Parathyroid adenoma (tissue), 2 donors: ENCODE results near the gene CPA4.

Experiments
- H2AFZ ChIP-seq: fragments of 300-600 bp; sonication (generic); one replicate; pipeline ENCODE4 v1.7.0; 2017; ENCODE audit warnings: antibody characterized with exemption, mild to moderate bottlenecking
- H3K27ac ChIP-seq: fragments of 300-600 bp; sonication (generic); one replicate; pipeline ENCODE4 v1.7.0; 2017
- H3K27me3 ChIP-seq: fragments of 300-600 bp; sonication (generic); one replicate; pipeline ENCODE4 v1.7.0; 2017; ENCODE audit warnings: low read length; ENCODE audit not compliant: control insufficient read depth, insufficient read depth
- H3K36me3 ChIP-seq: fragments of 300-600 bp; sonication (generic); one replicate; pipeline ENCODE4 v1.7.0; 2017; ENCODE audit warnings: low read length; ENCODE audit not compliant: control insufficient read depth, insufficient read depth
- H3K4me1 ChIP-seq: fragments of 300-600 bp; sonication (generic); one replicate; pipeline ENCODE4 v1.7.0; 2017; ENCODE audit warnings: control low read depth
- H3K4me2 ChIP-seq: fragments of 300-600 bp; sonication (generic); one replicate; pipeline ENCODE4 v1.7.0; 2017; ENCODE audit warnings: low read length
- H3K4me3 ChIP-seq: fragments of 300-600 bp; sonication (generic); one replicate; pipeline ENCODE4 v1.7.0; 2017; ENCODE audit warnings: low read depth, low read length
- H3K79me2 ChIP-seq: fragments of 300-600 bp; sonication (generic); one replicate; pipeline ENCODE4 v1.7.0; 2017; ENCODE audit warnings: control low read depth
- H3K9ac ChIP-seq: fragments of 300-600 bp; sonication (generic); one replicate; pipeline ENCODE4 v1.7.0; 2017; ENCODE audit warnings: mild to moderate bottlenecking
- H3K9me3 ChIP-seq: fragments of 300-600 bp; sonication (generic); one replicate; pipeline ENCODE4 v1.7.0; 2017; ENCODE audit warnings: low read length; ENCODE audit not compliant: control insufficient read depth
- CTCF ChIP-seq: fragments of 300-600 bp; sonication (generic); IDR thresholded peaks from one replicate; pipeline ENCODE4 v1.7.0; 2017; ENCODE audit warnings: antibody characterized with exemption, mild to moderate bottlenecking
- donor health status: primary hyperparathyroidism.

CPA4 gene

DNA sequence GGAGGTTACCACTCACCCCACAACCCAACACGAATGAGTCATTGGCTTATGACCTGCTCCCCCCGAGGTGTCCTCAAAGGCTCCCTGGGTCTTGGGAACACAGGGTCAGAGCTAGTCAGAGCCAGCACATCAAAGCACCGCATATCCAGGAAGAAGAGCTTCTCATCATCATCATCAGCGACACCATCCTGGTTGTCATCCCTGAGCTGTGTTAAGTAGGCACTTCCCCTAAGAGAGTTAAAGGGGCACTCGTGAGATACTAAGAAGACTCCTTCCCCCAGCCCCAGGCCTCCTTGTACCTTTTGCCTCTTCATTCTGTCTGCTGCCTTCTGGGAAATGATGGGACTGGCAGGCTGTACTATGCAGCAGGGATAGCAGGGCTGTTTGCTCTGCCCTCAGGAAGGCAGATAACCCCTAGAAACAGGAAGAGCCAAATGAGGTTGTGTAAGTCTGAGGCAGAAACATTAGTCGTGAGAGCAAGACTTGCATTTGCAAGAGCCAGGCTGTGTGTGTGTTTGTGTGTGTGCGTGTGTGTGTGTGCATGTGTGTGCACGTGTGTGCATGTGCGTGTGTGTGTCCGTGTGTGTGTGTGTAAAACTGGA lies 76.2 kb downstream of the CPA4 start:
- no peak overlapping the region for H3K4me3 ChIP-seq
- no peaks in the 10 kb centered on the region for H3K79me2 ChIP-seq
- H3K27ac ChIP-seq, result no peak overlapping the region
- no peaks in the 10 kb centered on the region for H3K4me1 ChIP-seq
- no peak overlapping the region for H2AFZ ChIP-seq
- no peak overlapping the region for H3K9ac ChIP-seq
- H3K4me2 ChIP-seq, result no peak overlapping the region
- no peaks in the 10 kb centered on the region for H3K36me3 ChIP-seq
- TF ChIP-seq CTCF, result no peak
- H3K9me3 ChIP-seq, result no peaks in the 10 kb centered on the region
- no peaks in the 10 kb centered on the region for H3K27me3 ChIP-seq

DNA sequence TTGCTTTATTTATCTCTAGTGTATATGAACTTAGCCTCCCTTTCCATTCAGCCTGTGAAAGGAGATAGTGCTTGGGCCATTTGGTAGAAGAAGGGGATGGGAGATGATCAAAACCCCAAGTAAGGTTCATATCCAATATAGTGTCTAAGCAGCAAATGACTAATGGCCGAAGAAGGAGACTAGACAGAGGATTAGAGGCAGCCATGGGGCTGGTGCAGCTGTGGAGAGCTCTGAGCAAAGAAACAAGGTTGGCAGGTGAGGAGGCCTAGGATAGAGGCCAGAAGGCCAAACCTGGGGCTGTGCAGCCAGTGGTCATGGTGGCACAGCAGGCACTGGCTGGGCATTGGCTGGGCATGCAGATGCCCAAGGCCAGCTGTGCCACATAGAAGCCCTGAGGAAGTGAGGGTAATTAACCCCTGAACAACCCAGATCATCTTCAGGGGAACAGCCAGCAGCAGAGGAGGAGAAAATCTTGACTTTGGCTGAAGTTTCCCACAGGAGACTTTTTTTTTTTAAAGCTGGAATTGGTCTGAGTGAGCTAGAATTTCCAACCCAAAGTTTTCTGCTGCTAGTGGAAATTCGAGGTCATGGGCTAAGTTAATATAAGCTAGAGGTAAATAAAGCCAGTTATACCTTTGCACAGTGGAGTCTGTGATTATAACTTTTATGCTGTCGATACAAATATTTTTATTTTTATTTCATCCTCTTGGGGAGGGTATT lies 77.0 kb downstream of the CPA4 start:
- Histone ChIP-seq H3K27ac (no peak overlapping the region), H2AFZ (no peak overlapping the region), H3K4me3 (no peak overlapping the region), H3K4me1 (no peaks in the 10 kb centered on the region), H3K27me3 (no peaks in the 10 kb centered on the region), H3K4me2 (no peak overlapping the region), H3K9ac (no peak overlapping the region), H3K9me3 (no peaks in the 10 kb centered on the region), H3K36me3 (no peaks in the 10 kb centered on the region), H3K79me2 (no peaks in the 10 kb centered on the region)
- TF ChIP-seq CTCF, result no peak

DNA sequence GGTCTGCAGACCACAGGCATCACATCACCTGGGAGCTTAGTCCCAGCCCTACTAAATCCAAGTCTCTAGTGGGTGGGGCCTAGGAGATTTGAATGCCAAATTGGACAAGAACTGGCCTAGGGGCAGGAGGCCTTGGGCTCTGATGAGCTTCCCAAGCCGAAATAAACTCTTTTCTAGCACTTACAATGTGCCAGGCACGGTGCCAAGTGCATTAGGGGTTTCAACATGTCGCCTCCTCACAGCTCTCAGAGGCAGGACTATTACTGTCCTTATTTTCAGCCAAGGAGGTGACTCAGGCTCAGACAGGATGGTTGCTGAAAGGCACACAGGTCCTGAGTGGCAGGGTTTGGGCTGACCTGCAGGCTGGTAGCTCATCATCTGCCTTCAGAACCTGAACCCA lies 78.1 kb downstream of the CPA4 start:
- Histone ChIP-seq H3K4me2 (no peak overlapping the region), H2AFZ (no peak overlapping the region), H3K27ac (no peak overlapping the region)

DNA sequence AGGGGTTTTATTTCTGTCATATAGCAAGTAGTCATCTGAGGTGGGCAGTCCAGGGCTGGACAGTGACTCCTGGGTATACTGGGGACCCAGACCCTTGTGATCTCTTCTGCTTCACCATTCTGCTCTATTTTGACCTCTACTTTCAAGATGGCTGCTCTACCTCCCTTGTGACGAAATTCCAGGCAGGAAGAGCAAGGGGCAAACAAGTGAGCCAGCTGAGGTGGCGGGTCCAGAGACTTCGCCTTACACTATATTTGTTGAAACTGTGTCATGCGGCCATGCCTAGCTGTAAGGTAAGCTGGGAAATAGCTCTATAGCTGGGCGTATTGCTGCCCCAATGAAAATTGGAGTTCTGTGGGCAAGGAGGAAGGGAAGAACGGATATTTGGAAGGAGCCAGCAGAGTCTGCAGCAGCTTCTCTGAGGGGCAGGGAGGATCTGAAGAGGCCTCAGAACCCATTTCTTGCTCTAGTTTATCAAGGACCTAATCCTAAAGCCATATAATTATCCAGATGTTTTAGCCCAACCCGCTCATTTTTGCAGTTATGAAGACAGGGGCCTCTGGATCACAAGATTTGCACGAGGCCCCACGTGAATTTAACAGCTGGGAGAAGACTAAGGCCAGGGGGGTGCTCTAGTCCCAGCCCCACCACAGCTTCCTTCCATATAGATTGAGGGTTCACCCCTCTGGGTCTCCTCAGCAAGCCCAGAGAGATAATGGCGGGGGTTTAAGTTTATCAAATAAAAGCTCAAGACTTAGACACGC lies 79.6 kb downstream of the CPA4 start:
- H3K27me3 ChIP-seq, result no peaks in the 10 kb centered on the region
- H3K27ac ChIP-seq, result no peak overlapping the region
- no peak overlapping the region for H2AFZ ChIP-seq
- H3K4me2 ChIP-seq, result no peak overlapping the region
- no peak for TF ChIP-seq CTCF
- H3K36me3 ChIP-seq, result no peaks in the 10 kb centered on the region
- no peaks in the 10 kb centered on the region for H3K4me1 ChIP-seq
- no peaks in the 10 kb centered on the region for H3K79me2 ChIP-seq
- no peak overlapping the region for H3K9ac ChIP-seq
- H3K9me3 ChIP-seq, result no peaks in the 10 kb centered on the region
- no peak overlapping the region for H3K4me3 ChIP-seq

More for the DNA sequence above, 78.1 kb downstream of the CPA4 start:
- Histone ChIP-seq H3K4me3 (no peak overlapping the region), H3K9me3 (no peaks in the 10 kb centered on the region), H3K36me3 (no peaks in the 10 kb centered on the region), H3K4me1 (no peaks in the 10 kb centered on the region), H3K27me3 (no peaks in the 10 kb centered on the region), H3K79me2 (no peaks in the 10 kb centered on the region), H3K9ac (no peak overlapping the region)
- no peak for TF ChIP-seq CTCF
